GM18507 (cell line): Measurements from ENCODE around the gene BICD2.

Experiments
- DNase-seq: peaks from one replicate; pipeline ENCODE4 v3.0.0; 2011; ENCODE audit warnings: low read depth; ENCODE audit not compliant: insufficient read length; ENCODE audit errors: extremely low spot score
- FAIRE-seq: peaks from 2 replicates; lab custom pipeline; 2011; peaks lifted over from hg19 to GRCh38; lab: Jason Lieb, UNC

The BICD2 gene

GRCh38 chr9:92752812-92753404, 11.7 kb downstream of the BICD2 start:
- no peak for FAIRE-seq
- no peak for DNase-seq

- DNase-seq (no peak), FAIRE-seq (no peak)
These were observed 14.7 kb downstream of the BICD2 start for GRCh38 chr9:92749934-92750315.

GRCh38 chr9:92749071-92749933, 15.3 kb downstream of the BICD2 start:
- DNase-seq (no peak), FAIRE-seq (no peak)

- DNase-seq = no peak
- no peak for FAIRE-seq
These were observed 16.5 kb downstream of the BICD2 start for GRCh38 chr9:92748233-92748497.

GRCh38 chr9:92747459-92748232, 17.0 kb downstream of the BICD2 start:
- DNase-seq = no peak
- FAIRE-seq = no peak

- FAIRE-seq (no peak), DNase-seq (no peak)
These were observed 17.8 kb downstream of the BICD2 start for GRCh38 chr9:92746567-92747458.

GRCh38 chr9:92745881-92746280, 18.8 kb downstream of the BICD2 start:
- DNase-seq (no peak), FAIRE-seq (no peak)

- DNase-seq (no peak), FAIRE-seq (no peak)
These were observed 19.3 kb downstream of the BICD2 start for GRCh38 chr9:92745331-92745730.

GRCh38 chr9:92740969-92741368, 23.7 kb downstream of the BICD2 start:
- DNase-seq (no peak), FAIRE-seq (no peak)

- FAIRE-seq (no peak), DNase-seq (no peak)
These were observed 24.1 kb downstream of the BICD2 start for GRCh38 chr9:92740446-92740961.

- no peak for DNase-seq
- no peak for FAIRE-seq
These were observed 24.6 kb downstream of the BICD2 start for GRCh38 chr9:92740009-92740408.

- no peak for FAIRE-seq
- no peak for DNase-seq
These were observed 25.2 kb downstream of the BICD2 start for GRCh38 chr9:92739346-92739970.

- FAIRE-seq (no peak), DNase-seq (no peak)
These were observed 26.0 kb downstream of the BICD2 start for GRCh38 chr9:92738661-92739081.

GRCh38 chr9:92737611-92738299, 26.9 kb downstream of the BICD2 start:
- FAIRE-seq = no peak
- DNase-seq = no peak

- FAIRE-seq = no peak
These were observed 27.4 kb downstream of the BICD2 start for GRCh38 chr9:92737216-92737606.

GRCh38 chr9:92736563-92737215, 27.9 kb downstream of the BICD2 start:
- DNase-seq (no peak), FAIRE-seq (no peak)

More at GRCh38 chr9:92737216-92737606, 27.4 kb downstream of the BICD2 start:
- no peak for DNase-seq

- FAIRE-seq = no peak
- no peak for DNase-seq
These were observed 28.7 kb downstream of the BICD2 start for GRCh38 chr9:92735636-92736562.
